ENCODE results near the gene LHFPL2. TPM values are rescaled to one million over a fixed set of nuclear protein-coding genes. Genes with fewer than 3 reads are reported as not detected.

LHFPL2 gene
- total RNA-seq, 2 experiments from 2014 or later, result 0.19 to 0.25 TPM

DNA sequence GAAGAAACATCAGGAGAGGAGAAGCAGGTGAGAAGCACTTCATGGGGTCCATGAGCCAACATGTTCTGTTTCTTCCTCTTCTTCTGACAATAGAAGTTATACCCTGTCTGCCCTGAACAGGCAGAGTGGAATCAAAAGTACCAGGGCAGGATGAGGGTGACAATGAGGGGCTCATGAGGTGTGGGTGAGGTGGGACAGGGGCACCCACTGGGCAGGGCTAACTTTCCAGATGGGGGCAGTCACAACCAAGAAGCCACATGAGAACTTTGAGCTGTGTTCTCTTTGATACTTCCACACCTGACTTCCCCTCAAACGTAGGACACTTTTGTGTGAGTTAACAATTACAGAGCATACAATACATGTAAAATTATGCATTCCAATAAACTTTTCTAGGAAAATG, 92.7 kb downstream of the LHFPL2 start:
- Histone ChIP-seq H3K4me1 (ENCODE audit: insufficient read depth, low read length) (no peaks in the 10 kb centered on the region), H3K9me3 (ENCODE audit: control insufficient read depth in 1 of 2, insufficient read depth in 1 of 2, low read length in 2 of 2) (no peaks in the 10 kb centered on the region), H3K4me3 (ENCODE audit: low read length) (no peak overlapping the region), H3K36me3 (ENCODE audit: insufficient read depth, low read length) (no peaks in the 10 kb centered on the region), H3K27ac (ENCODE audit: low read depth in 1 of 2, low read length in 2 of 2) (no peak overlapping the region), H3K27me3 (ENCODE audit: control insufficient read depth in 1 of 2, insufficient read depth in 2 of 2, low read length in 2 of 2) (no peaks in the 10 kb centered on the region)
- peaks cover 4% of the 10 kb centered on the region for H3K27me3 Mint-ChIP-seq
- no peak overlapping the region for H3K27ac Mint-ChIP-seq
- H3K36me3 Mint-ChIP-seq (ENCODE audit: low read depth), result no peaks in the 10 kb centered on the region
- no peak overlapping the region for H3K4me3 Mint-ChIP-seq
- CTCF ChIA-PET, result no interaction called here
- ATAC-seq (ENCODE audit: poor library complexity) (no peak), DNase-seq (no peak)
- no peaks in the 10 kb centered on the region for H3K9me3 Mint-ChIP-seq
- TF ChIP-seq, protein P1, sequence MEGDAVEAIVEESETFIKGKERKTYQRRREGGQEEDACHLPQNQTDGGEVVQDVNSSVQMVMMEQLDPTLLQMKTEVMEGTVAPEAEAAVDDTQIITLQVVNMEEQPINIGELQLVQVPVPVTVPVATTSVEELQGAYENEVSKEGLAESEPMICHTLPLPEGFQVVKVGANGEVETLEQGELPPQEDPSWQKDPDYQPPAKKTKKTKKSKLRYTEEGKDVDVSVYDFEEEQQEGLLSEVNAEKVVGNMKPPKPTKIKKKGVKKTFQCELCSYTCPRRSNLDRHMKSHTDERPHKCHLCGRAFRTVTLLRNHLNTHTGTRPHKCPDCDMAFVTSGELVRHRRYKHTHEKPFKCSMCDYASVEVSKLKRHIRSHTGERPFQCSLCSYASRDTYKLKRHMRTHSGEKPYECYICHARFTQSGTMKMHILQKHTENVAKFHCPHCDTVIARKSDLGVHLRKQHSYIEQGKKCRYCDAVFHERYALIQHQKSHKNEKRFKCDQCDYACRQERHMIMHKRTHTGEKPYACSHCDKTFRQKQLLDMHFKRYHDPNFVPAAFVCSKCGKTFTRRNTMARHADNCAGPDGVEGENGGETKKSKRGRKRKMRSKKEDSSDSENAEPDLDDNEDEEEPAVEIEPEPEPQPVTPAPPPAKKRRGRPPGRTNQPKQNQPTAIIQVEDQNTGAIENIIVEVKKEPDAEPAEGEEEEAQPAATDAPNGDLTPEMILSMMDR (IDR thresholded peaks at IDR 0.05), result no peak
- intact Hi-C loops (cut with DNase I, micrococcal nuclease), result no loop called here
- H3K4me1 Mint-ChIP-seq (ENCODE audit: low read depth), result no peaks in the 10 kb centered on the region
- POLR2A ChIA-PET, result no interaction called here

- DNase-seq (no peak), ATAC-seq (ENCODE audit: poor library complexity) (no peak)
- CTCF ChIA-PET, result no interaction called here
- no peaks in the 10 kb centered on the region for H3K36me3 Mint-ChIP-seq (ENCODE audit: low read depth)
- no peaks in the 10 kb centered on the region for H3K9me3 Mint-ChIP-seq
- TF ChIP-seq, protein P1 (IDR thresholded peaks at IDR 0.05), result no peak
- Histone ChIP-seq H3K4me3 (ENCODE audit: low read length) (no peak overlapping the region), H3K36me3 (ENCODE audit: insufficient read depth, low read length) (no peaks in the 10 kb centered on the region), H3K4me1 (ENCODE audit: insufficient read depth, low read length) (no peaks in the 10 kb centered on the region), H3K27me3 (ENCODE audit: control insufficient read depth in 1 of 2, insufficient read depth in 2 of 2, low read length in 2 of 2) (no peaks in the 10 kb centered on the region), H3K27ac (ENCODE audit: low read depth in 1 of 2, low read length in 2 of 2) (no peak overlapping the region), H3K9me3 (ENCODE audit: control insufficient read depth in 1 of 2, insufficient read depth in 1 of 2, low read length in 2 of 2) (no peaks in the 10 kb centered on the region)
- H3K4me1 Mint-ChIP-seq (ENCODE audit: low read depth), result no peaks in the 10 kb centered on the region
- no peak overlapping the region for H3K27ac Mint-ChIP-seq
- POLR2A ChIA-PET, result no interaction called here
- intact Hi-C loops (cut with DNase I, micrococcal nuclease), result no loop called here
- peaks cover under 1% of the 10 kb centered on the region for H3K27me3 Mint-ChIP-seq
- H3K4me3 Mint-ChIP-seq, result no peak overlapping the region
These were observed 93.9 kb downstream of the LHFPL2 start for GRCh38 chr5:78554670-78555069.

DNA sequence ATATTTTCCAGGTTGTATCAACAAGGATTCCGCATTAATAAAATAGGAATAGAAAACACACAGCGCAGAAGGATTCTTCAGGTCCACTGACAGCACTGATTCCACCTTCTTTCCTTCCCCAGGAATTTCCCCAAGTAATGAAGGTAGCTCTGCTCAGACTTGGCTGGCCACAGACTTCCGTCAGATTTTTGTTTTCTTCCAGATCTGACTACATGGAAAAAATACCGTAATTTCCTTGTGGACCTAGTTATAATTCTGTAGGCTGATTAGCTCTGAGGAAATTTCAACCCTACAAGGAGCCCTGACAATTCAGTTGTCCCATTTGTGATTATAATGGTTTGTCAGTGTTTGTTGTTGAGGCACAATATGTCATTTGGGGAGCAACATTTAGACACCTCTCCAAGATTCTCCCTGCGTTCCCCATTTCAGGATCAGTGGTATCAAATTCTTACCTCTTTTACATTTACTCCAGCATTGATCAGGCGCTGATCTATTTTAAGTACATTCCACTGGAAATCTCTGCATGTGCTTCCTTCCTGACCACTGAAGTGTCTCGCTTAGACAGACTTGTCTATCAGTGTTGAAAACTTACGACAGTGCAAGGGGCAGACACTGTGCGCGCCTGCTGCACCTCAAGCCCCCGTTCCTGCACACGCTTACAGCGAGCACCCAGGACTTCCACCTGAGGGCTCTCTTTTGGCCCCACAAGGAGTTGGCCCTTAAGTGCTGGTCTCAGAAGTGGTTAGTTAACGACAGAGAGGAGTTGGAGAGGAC, 94.8 kb downstream of the LHFPL2 start:
- Mint-ChIP-seq H3K27ac (no peak overlapping the region), H3K27me3 (no peaks in the 10 kb centered on the region), H3K4me1 (ENCODE audit: low read depth) (no peaks in the 10 kb centered on the region), H3K4me3 (no peak overlapping the region), H3K9me3 (no peaks in the 10 kb centered on the region), H3K36me3 (ENCODE audit: low read depth) (no peaks in the 10 kb centered on the region)
- ChIA-PET CTCF (no interaction called here), POLR2A (no interaction called here)
- no peak overlapping the region for H3K27ac ChIP-seq (ENCODE audit: low read depth in 1 of 2, low read length in 2 of 2)
- H3K9me3 ChIP-seq (ENCODE audit: control insufficient read depth in 1 of 2, insufficient read depth in 1 of 2, low read length in 2 of 2), result no peaks in the 10 kb centered on the region
- ATAC-seq (ENCODE audit: poor library complexity) (no peak), DNase-seq (no peak)
- H3K36me3 ChIP-seq (ENCODE audit: insufficient read depth, low read length), result no peaks in the 10 kb centered on the region
- no peak overlapping the region for H3K4me3 ChIP-seq (ENCODE audit: low read length)
- TF ChIP-seq, protein P1 (IDR thresholded peaks at IDR 0.05), result no peak
- intact Hi-C loops (cut with DNase I, micrococcal nuclease), result no loop called here
- H3K4me1 ChIP-seq (ENCODE audit: insufficient read depth, low read length), result no peaks in the 10 kb centered on the region
- no peaks in the 10 kb centered on the region for H3K27me3 ChIP-seq (ENCODE audit: control insufficient read depth in 1 of 2, insufficient read depth in 2 of 2, low read length in 2 of 2)
